K562 (cell line): ENCODE data around the gene CSPG5. TPM values are rescaled to one million over a fixed set of nuclear protein-coding genes. Genes with fewer than 3 reads are reported as not detected.

Experiments used
- BRD9 ChIP-seq: fragments of 450-650 bp; IDR thresholded peaks from 2 replicates; pipeline ENCODE4 v1.6.1; 2018; ENCODE audit warnings: low read depth; ENCODE audit not compliant: partially characterized antibody
- EHMT2 ChIP-seq: fragments of 450-650 bp; IDR thresholded peaks from 2 replicates; pipeline ENCODE4 v1.6.1; 2018; ENCODE audit warnings: antibody characterized with exemption
- ETV6 ChIP-seq, 3 experiments: fragments of 150-350 bp in 1 of 3; sonication (generic) in 1 of 3; formaldehyde crosslinking in 1 of 3; IDR thresholded peaks; 2 replicates each; pipeline versions ENCODE4 v1.6.1 to v1.8.0; 2014 to 2022; ENCODE audit warnings: borderline replicate concordance in 2 of 3, low read depth in 2 of 3, antibody characterized with exemption in 1 of 3, low read length in 1 of 3, mild to moderate bottlenecking in 1 of 3, missing genetic modification reagents in 1 of 3
- FOSL1 ChIP-seq: fragments of 200-800 bp; sonication (Bioruptor generic); conservative IDR thresholded peaks from 2 replicates; pipeline ENCODE4 v1.6.1; 2016; ENCODE audit warnings: missing genetic modification characterization, missing compliant biosample characterization
- HDAC1 ChIP-seq, 2 experiments: fragments of 450-650 bp; IDR thresholded peaks; 2 replicates each; pipeline ENCODE4 v1.6.1; 2016 to 2017; ENCODE audit warnings: inconsistent platforms in 1 of 2, mild to moderate bottlenecking in 1 of 2, moderate library complexity in 1 of 2
- HMGN3 ChIP-seq: IDR thresholded peaks from 2 replicates; pipeline ENCODE4 v1.6.1; 2011; ENCODE audit warnings: borderline replicate concordance, low read depth, mild to moderate bottlenecking, mixed read lengths, low read length; ENCODE audit not compliant: insufficient read length; ENCODE audit errors: extremely low read depth
- KHSRP ChIP-seq: fragments of 450-650 bp; IDR thresholded peaks from 2 replicates; pipeline ENCODE4 v1.6.1; 2017
- MECOM ChIP-seq: fragments of 250-450 bp; sonication (Bioruptor Pico); IDR thresholded peaks from 2 replicates; pipeline ENCODE4 v1.8.0; 2022; ENCODE audit warnings: inconsistent platforms
- NFIC ChIP-seq: fragments of 450-650 bp; IDR thresholded peaks from 2 replicates; pipeline ENCODE4 v1.6.1; 2017; ENCODE audit warnings: mild to moderate bottlenecking, inconsistent platforms
- RBM17 ChIP-seq: fragments of 200-400 bp; formaldehyde crosslinking; IDR thresholded peaks from 2 replicates; pipeline ENCODE4 v1.6.1; 2017; ENCODE audit warnings: low read depth, mild to moderate bottlenecking, low read length, borderline replicate concordance
- RHOXF2B ChIP-seq: fragments of 250-450 bp; sonication (Bioruptor Pico); conservative IDR thresholded peaks from 2 replicates; pipeline ENCODE4 v1.5.1; 2021
- SAFB ChIP-seq: fragments of 200-400 bp; formaldehyde crosslinking; IDR thresholded peaks from 2 replicates; pipeline ENCODE4 v1.6.1; 2017; ENCODE audit warnings: low read depth, low read length, borderline replicate concordance
- THRAP3 ChIP-seq: fragments of 450-650 bp; IDR thresholded peaks from 2 replicates; pipeline ENCODE4 v1.6.1; 2016; ENCODE audit warnings: mild to moderate bottlenecking, inconsistent platforms, borderline replicate concordance
- ZKSCAN3 ChIP-seq: fragments of 250-450 bp; sonication (Bioruptor Pico); IDR thresholded peaks from 2 replicates; pipeline ENCODE4 v1.4.0; 2020
- polyA plus RNA-seq, 8 experiments: library from polyadenylated mRNA; depleted of rRNA in 4 of 8; stranded (reverse) in 5 of 8; unstranded in 3 of 8; fragments of >200 nt; fragmentation: Nextera tagmentation in 2 of 8; fragmentation: Illumina TruSeq in 1 of 8; extraction: Ambion mirVana in 2 of 8; extraction: Trizol in 1 of 8; gene quantifications; 2 replicates each; pipeline versions ENCODE4 v1.2.1 to v1.2.3, GENCODE V29; 2011 to 2014; ENCODE audit warnings: inconsistent platforms in 1 of 8, missing spikeins in 1 of 8
- total RNA-seq, 7 experiments: library from RNA; depleted of rRNA in 6 of 7; stranded (reverse); fragments of >200 nt in 6 of 7; fragmentation: Illumina TruSeq in 2 of 7; extraction: Trizol in 2 of 7; gene quantifications; 2 replicates each; pipeline versions ENCODE4 v1.2.1 to v1.2.3, GENCODE V29; 2011 to 2021; ENCODE audit warnings: low replicate concordance in 1 of 7
- TF ChIP-seq, protein P1 (sequence below): conservative IDR thresholded peaks from 2 replicates; pipeline ENCODE4 v1.6.1; 2011; ENCODE audit warnings: low read depth, mild to moderate bottlenecking, low read length; ENCODE audit not compliant: control insufficient read depth
- TF ChIP-seq, protein P2 (sequence below): fragments of 250-450 bp; sonication (Bioruptor Pico); IDR thresholded peaks from 2 replicates; pipeline ENCODE4 v1.5.0; 2022; ENCODE audit warnings: mild to moderate bottlenecking
- TF ChIP-seq, protein P3 (sequence below): fragments of 200-800 bp; sonication (Bioruptor generic); IDR thresholded peaks from 2 replicates; pipeline ENCODE4 v1.6.1; 2017; ENCODE audit warnings: missing genetic modification characterization, missing compliant biosample characterization
- TF ChIP-seq, protein P4 (sequence below), 2 experiments: IDR thresholded peaks; 2 replicates each; pipeline ENCODE4 v1.6.1; 2011; ENCODE audit warnings: borderline replicate concordance in 1 of 2, control low read depth in 1 of 2, low read depth in 1 of 2, low read length in 1 of 2, mild to moderate bottlenecking in 1 of 2, mixed read lengths in 1 of 2, moderate library complexity in 1 of 2; ENCODE audit not compliant: insufficient read depth in 1 of 2, insufficient read length in 1 of 2, poor library complexity in 1 of 2, severe bottlenecking in 1 of 2; ENCODE audit errors: extremely low read depth in 1 of 2
- TF ChIP-seq, protein P5 (sequence below): fragments of 250-450 bp; sonication (Bioruptor Pico); IDR thresholded peaks from 2 replicates; pipeline ENCODE4 v1.9.0; 2021; ENCODE audit warnings: mild to moderate bottlenecking
- TF ChIP-seq, protein P6 (sequence below): fragments of 250-450 bp; sonication (Bioruptor Pico); IDR thresholded peaks from 2 replicates; pipeline ENCODE4 v1.8.0; 2022; ENCODE audit warnings: moderate library complexity, mild to moderate bottlenecking, inconsistent platforms

CSPG5 gene
- total and polyA plus RNA-seq, 9 of the 15 experiments (the other 6 are each of a cell fraction or from before 2014, with no cell fraction given), result 0.06 to 3.3 (median 2.4) TPM

DNA sequence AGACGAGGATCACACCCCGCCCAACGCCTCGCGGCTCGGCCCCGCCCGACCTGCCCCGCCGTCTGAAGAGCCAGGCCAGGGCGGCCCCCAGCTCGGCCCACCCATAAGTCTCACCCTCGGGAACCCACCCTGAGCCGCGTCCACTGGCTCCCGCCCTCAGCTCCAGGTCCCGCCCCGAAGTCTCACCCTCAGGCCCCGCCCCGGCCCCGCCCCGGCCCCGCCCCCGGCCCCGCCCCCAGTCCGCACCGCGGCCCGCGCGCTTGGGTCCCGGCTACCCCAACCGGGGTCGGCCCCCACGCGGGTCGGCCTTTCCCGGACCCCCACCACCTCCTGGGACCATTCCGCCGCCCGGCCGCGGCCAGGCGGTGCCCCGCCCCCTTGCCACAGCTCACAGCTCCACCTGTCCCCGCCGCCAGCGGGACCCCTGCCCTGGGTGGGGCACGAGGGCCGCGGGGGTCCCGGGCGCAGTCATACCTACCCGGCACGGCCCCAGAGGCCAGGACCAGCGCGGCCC, 489 bp downstream of the CSPG5 start (continued):
- TF ChIP-seq, protein P1, sequence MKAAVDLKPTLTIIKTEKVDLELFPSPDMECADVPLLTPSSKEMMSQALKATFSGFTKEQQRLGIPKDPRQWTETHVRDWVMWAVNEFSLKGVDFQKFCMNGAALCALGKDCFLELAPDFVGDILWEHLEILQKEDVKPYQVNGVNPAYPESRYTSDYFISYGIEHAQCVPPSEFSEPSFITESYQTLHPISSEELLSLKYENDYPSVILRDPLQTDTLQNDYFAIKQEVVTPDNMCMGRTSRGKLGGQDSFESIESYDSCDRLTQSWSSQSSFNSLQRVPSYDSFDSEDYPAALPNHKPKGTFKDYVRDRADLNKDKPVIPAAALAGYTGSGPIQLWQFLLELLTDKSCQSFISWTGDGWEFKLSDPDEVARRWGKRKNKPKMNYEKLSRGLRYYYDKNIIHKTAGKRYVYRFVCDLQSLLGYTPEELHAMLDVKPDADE, result peak; percentile 35
- TF ChIP-seq, protein P2, sequence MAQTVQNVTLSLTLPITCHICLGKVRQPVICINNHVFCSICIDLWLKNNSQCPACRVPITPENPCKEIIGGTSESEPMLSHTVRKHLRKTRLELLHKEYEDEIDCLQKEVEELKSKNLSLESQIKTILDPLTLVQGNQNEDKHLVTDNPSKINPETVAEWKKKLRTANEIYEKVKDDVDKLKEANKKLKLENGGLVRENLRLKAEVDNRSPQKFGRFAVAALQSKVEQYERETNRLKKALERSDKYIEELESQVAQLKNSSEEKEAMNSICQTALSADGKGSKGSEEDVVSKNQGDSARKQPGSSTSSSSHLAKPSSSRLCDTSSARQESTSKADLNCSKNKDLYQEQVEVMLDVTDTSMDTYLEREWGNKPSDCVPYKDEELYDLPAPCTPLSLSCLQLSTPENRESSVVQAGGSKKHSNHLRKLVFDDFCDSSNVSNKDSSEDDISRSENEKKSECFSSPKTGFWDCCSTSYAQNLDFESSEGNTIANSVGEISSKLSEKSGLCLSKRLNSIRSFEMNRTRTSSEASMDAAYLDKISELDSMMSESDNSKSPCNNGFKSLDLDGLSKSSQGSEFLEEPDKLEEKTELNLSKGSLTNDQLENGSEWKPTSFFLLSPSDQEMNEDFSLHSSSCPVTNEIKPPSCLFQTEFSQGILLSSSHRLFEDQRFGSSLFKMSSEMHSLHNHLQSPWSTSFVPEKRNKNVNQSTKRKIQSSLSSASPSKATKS, result no peak
- no peak for TF ChIP-seq NFIC
- TF ChIP-seq, protein P3, sequence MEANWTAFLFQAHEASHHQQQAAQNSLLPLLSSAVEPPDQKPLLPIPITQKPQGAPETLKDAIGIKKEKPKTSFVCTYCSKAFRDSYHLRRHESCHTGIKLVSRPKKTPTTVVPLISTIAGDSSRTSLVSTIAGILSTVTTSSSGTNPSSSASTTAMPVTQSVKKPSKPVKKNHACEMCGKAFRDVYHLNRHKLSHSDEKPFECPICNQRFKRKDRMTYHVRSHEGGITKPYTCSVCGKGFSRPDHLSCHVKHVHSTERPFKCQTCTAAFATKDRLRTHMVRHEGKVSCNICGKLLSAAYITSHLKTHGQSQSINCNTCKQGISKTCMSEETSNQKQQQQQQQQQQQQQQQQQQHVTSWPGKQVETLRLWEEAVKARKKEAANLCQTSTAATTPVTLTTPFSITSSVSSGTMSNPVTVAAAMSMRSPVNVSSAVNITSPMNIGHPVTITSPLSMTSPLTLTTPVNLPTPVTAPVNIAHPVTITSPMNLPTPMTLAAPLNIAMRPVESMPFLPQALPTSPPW (CRISPR knock-in tag), result peak; percentile 16; the same call in 1 of the 2 replicates
- TF ChIP-seq, protein P4, sequence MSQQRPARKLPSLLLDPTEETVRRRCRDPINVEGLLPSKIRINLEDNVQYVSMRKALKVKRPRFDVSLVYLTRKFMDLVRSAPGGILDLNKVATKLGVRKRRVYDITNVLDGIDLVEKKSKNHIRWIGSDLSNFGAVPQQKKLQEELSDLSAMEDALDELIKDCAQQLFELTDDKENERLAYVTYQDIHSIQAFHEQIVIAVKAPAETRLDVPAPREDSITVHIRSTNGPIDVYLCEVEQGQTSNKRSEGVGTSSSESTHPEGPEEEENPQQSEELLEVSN (IDR thresholded peaks at IDR 0.05; ENCODE audit: borderline replicate concordance in 1 of 2, extremely low read depth in 1 of 2, insufficient read depth in 1 of 2, insufficient read length in 1 of 2, low read depth in 1 of 2, low read length in 1 of 2, poor library complexity in 1 of 2, severe bottlenecking in 1 of 2), result peak in 1 of 2 experiments; percentile 44
- peak in 1 of 2 experiments; percentile 38; a peak in 1 of 4 replicates for TF ChIP-seq HDAC1 (IDR thresholded peaks at IDR 0.05)
- no peak for TF ChIP-seq BRD9
- TF ChIP-seq, protein P5, sequence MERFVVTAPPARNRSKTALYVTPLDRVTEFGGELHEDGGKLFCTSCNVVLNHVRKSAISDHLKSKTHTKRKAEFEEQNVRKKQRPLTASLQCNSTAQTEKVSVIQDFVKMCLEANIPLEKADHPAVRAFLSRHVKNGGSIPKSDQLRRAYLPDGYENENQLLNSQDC (CRISPR knock-in tag), result no peak
- TF ChIP-seq FOSL1 (tag), result no peak
- no peak for TF ChIP-seq RHOXF2B (CRISPR knock-in tag)
- TF ChIP-seq KHSRP, result no peak
- peak; percentile 10 for TF ChIP-seq HMGN3
- TF ChIP-seq THRAP3, result no peak
- TF ChIP-seq MECOM, result no peak
- no peak for TF ChIP-seq ETV6 (IDR thresholded peaks at IDR 0.05; ENCODE audit: borderline replicate concordance in 1 of 2, low read depth in 2 of 2, low read length in 1 of 2)
- TF ChIP-seq ETV6 (CRISPR knock-in tag; IDR thresholded peaks at IDR 0.05; ENCODE audit: borderline replicate concordance), result no peak
- TF ChIP-seq ZKSCAN3, result no peak
- TF ChIP-seq SAFB, result 0 out of 2 replicates have a peak, but pooled peaks have one; percentile 17
- TF ChIP-seq, protein P6, sequence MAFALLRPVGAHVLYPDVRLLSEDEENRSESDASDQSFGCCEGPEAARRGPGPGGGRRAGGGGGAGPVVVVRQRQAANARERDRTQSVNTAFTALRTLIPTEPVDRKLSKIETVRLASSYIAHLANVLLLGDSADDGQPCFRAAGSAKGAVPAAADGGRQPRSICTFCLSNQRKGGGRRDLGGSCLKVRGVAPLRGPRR (CRISPR knock-in tag), result no peak
- TF ChIP-seq RBM17, result no peak
- no peak for TF ChIP-seq EHMT2
